Activated T-helper 2 cell treated with anti-CD3 and anti-CD28 coated beads, Interferon-gamma antibody, Interleukin-2, Interleukin-4, amounts not matched to agents 10 μg/mL and 5 μg/mL and 100 μg/mL, durations not matched to agents 14 hours and 24 hours and 36 hours (primary cell): Measurements from ENCODE around the gene RYK. TPM values are rescaled to one million over a fixed set of nuclear protein-coding genes. Genes with fewer than 3 reads are reported as not detected.
"Not testable (repeated sequence)": the region's sequence is repeated elsewhere in the genome, so short reads cannot be mapped to it uniquely, and the experiment has no call there.

Source experiments
- DNase-seq: peaks from one replicate; pipeline ENCODE4 v3.0.0; 2021; ENCODE audit warnings: low spot score
- H3K27ac Mint-ChIP-seq: one replicate; pipeline ENCODE4 v1.8.0; 2021; ENCODE audit warnings: mixed read lengths
- H3K27me3 Mint-ChIP-seq: one replicate; pipeline ENCODE4 v1.8.0; 2021; ENCODE audit warnings: low read depth, mixed read lengths
- H3K36me3 Mint-ChIP-seq: one replicate; pipeline ENCODE4 v1.8.0; 2021; ENCODE audit warnings: low read depth, mixed read lengths
- H3K4me1 Mint-ChIP-seq: one replicate; pipeline ENCODE4 v1.8.0; 2021; ENCODE audit warnings: low read depth, mixed read lengths
- H3K4me3 Mint-ChIP-seq: one replicate; pipeline ENCODE4 v1.8.0; 2021; ENCODE audit warnings: low read depth, mild to moderate bottlenecking, moderate library complexity, mixed read lengths
- H3K9me3 Mint-ChIP-seq: one replicate; pipeline ENCODE4 v1.8.0; 2021; ENCODE audit warnings: mixed read lengths
- intact Hi-C: fragments of 100-400 bp; cut with micrococcal nuclease; formaldehyde crosslinking; loops from one replicate; pipeline ENCODE4 v1.15.1; 2023
- total RNA-seq: library from RNA; stranded (reverse); gene quantifications from 2 replicates; pipeline ENCODE4 v1.2.3, GENCODE V29; 2022

RYK gene
- total RNA-seq, 1 donor from 2014 or later: 15.8 TPM

DNA sequence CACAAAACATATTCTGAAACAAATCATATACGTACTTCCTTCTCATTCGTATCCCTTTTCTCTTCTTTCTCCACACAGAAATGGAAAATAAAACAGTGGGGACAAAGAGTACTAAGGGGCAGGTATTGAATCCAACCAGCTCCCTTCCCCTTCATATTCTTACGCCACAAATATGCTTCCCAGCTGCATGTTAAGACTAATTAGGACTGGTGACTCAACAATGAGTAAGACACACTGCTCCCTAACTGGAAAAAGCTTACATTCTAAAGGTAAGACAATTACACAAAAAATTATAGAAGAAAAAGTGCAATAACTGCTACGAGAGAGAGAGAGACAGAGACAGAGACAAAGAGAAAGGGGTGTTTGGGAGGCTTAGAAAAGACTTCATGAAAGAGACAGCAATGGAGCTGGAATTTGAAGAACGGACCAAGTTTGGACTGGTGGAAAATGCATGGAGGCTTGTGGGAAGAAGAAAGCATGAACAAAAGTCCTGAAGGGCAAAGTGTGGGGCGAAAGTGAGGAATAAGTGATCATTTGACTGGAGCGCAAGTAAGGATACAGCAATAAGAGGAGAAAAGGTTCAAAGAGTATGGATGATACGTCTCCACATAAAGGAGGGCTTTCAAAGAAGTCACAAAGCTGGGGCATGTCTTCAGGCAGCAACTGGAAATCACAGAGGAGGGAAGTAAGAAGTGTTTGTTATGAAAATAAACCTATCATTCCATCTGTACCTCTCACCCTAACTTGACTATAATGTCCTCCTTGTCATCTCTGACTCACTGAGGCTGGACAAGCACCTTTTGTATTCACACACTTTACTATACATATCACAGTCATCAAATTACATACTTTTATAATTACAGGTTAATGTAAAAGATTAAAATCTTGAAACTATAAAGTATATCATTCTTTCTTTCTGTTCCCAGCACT is 49.2 kb downstream of the RYK start:
- DNase-seq: no peak
- H3K36me3 Mint-ChIP-seq: peaks cover 5% of the 10 kb centered on the region
- no peaks in the 10 kb centered on the region for H3K9me3 Mint-ChIP-seq
- intact Hi-C loops: no loop called here
- H3K27ac Mint-ChIP-seq: no peak overlapping the region
- peaks cover 7% of the 10 kb centered on the region for H3K4me1 Mint-ChIP-seq
- H3K27me3 Mint-ChIP-seq: no peaks in the 10 kb centered on the region
- no peak overlapping the region for H3K4me3 Mint-ChIP-seq

DNA sequence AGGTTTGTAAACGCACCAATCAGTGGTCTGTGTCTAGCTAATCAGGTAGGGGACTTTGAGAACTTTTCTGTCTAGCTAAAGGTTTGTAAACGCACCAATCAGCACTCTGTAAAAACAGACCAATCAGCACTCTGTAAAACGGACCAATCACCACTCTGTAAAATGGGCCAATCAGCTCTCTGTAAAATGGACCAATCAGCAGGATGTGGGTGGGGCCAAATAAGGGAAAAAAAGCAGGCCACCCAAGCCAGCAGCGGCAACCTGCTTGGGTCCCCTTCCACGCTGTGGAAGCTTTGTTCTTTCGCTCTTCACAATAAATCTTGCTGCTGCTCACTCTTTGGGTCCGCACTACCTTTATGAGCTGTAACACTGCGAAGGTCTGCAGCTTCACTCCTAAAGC is 50.8 kb downstream of the RYK start:
- H3K27ac Mint-ChIP-seq, H3K4me1 Mint-ChIP-seq, H3K9me3 Mint-ChIP-seq, H3K27me3 Mint-ChIP-seq, H3K36me3 Mint-ChIP-seq, H3K4me3 Mint-ChIP-seq, DNase-seq: not testable (repeated sequence)
- intact Hi-C loops: loop anchor here (5.0 kb wide), 2 partner anchors 37 to 287 kb away; partner anchors contain the start of genes ANAPC13 and CEP63

DNA sequence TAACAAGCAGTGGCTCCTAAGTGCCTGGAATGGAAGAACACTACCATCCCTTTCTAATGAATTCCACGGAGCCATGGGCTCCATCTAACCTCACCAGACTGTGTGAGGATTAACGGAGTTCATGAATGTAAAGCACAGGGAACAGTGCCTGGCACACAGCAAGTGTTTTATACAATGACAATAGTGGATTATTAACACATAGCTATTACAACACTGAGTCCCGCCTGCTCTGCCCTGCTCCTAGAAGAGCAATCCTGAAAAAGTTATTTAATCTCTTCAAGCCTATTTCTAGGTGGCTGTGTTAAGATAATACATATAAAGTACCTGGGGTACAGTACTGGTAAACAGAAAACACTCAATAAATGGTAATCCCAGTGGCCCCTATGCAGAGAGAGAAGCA is 51.4 kb downstream of the RYK start:
- Mint-ChIP-seq H3K36me3 (peaks cover 5% of the 10 kb centered on the region), H3K9me3 (no peaks in the 10 kb centered on the region), H3K27ac (no peak overlapping the region), H3K27me3 (no peaks in the 10 kb centered on the region), H3K4me3 (no peak overlapping the region), H3K4me1 (peaks cover 7% of the 10 kb centered on the region)
- intact Hi-C loops: loop anchor here (5.0 kb wide), 2 partner anchors 38 to 288 kb away; partner anchors contain the start of genes ANAPC13 and CEP63
- DNase-seq: no peak

DNA sequence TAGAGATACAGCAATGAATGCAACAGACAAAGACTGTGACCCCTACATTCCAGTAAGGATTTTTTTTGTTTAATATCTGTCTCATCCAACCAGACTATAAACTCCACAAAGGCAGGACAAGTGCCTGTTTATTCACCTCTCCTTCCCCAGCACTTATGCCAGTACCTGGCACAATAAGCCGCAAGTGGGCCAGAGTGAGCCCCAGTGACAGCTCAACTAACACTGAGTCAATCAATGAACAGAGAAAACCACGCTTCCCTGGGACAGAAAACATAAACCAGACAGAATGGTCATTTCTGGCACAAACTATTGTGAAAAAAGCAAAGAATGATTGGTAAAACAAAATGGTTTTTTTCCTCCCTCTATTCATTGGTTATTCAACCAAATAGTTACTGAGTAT is 52.2 kb downstream of the RYK start:
- no peak for DNase-seq
- intact Hi-C loops: loop anchor here (5.0 kb wide), 2 partner anchors 39 to 289 kb away; partner anchors contain the start of genes ANAPC13 and CEP63
- Mint-ChIP-seq H3K9me3 (no peaks in the 10 kb centered on the region), H3K27ac (no peak overlapping the region), H3K36me3 (peaks cover 5% of the 10 kb centered on the region), H3K27me3 (no peaks in the 10 kb centered on the region), H3K4me1 (peaks cover 7% of the 10 kb centered on the region), H3K4me3 (no peak overlapping the region)

DNA sequence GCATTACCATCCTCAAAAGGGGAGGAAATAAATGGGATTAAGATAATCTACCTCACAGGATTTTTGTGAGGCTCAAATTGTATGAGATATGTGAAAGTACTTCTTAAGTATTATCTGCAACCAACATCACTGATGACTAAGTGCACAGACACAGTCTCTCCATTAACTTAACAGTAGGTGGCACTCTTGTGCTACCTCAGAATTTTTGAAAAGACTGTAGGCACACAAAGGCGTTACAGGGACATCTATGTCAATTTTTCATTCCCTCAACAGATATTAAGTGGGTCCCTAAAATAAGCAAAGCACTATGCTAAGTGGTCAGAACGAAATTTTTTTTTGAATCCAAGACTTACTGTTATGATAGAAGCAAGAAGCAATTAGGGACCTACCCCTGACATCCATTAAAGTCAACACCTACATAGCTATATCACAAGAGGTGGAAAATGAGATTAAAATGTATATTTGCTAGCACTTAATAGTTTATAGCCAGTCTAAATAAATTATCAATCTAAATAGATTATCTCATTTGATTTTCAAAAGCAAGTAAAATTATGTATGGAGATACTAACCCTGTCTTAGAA is 52.9 kb downstream of the RYK start:
- Mint-ChIP-seq H3K4me3 (no peak overlapping the region), H3K27ac (no peak overlapping the region), H3K36me3 (peaks cover 5% of the 10 kb centered on the region), H3K4me1 (peaks cover 7% of the 10 kb centered on the region), H3K27me3 (no peaks in the 10 kb centered on the region), H3K9me3 (no peaks in the 10 kb centered on the region)
- no peak for DNase-seq
- intact Hi-C loops: loop anchor here (1.0 to 5.0 kb wide), 3 partner anchors 40 to 290 kb away; partner anchors contain the start of genes ANAPC13 and CEP63

DNA sequence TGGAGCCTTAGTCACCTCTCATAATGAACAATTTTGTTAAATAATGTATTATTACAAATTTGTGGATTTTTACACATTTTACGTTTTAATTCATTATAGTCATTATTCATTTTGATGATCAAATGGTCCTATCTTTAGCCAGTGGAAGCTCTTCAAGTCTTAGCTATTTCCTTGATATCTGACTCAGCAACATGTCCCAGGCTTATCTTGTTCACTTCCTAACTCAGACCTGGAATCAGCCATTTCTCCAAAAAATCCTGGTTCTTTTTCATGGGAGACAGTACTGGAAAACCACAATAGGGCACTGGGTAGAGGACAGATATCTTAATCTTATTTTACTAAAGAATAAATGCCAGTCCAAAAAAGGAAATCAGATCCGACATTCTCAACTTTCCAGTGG is 56.4 kb downstream of the RYK start:
- no peaks in the 10 kb centered on the region for H3K9me3 Mint-ChIP-seq
- H3K4me1 Mint-ChIP-seq: peaks cover 7% of the 10 kb centered on the region
- no peak overlapping the region for H3K4me3 Mint-ChIP-seq
- intact Hi-C loops: no loop called here
- no peaks in the 10 kb centered on the region for H3K36me3 Mint-ChIP-seq
- H3K27me3 Mint-ChIP-seq: no peaks in the 10 kb centered on the region
- H3K27ac Mint-ChIP-seq: no peak overlapping the region
- no peak for DNase-seq

DNA sequence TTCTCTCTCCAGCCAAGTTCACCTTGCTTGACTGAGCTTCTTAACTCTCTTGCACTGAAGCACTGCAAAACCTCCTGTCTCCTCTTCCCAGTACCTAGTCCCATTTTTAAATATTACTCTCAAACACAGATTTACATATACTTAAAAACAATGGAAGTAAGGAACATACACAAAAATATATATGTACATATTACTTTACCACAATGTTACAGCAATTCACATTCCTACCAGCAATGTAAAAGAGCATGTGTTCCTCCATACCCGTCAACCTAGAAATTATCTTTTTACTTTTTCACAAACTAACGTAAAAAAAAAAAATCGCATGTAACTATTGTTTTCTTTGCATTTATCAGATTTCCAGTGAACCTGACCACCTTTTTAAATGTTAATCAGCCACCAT is 60.4 kb downstream of the RYK start:
- Mint-ChIP-seq H3K27ac (no peak overlapping the region), H3K27me3 (no peaks in the 10 kb centered on the region), H3K4me3 (no peak overlapping the region), H3K4me1 (no peaks in the 10 kb centered on the region), H3K36me3 (no peaks in the 10 kb centered on the region), H3K9me3 (no peaks in the 10 kb centered on the region)
- no peak for DNase-seq
- intact Hi-C loops: no loop called here

DNA sequence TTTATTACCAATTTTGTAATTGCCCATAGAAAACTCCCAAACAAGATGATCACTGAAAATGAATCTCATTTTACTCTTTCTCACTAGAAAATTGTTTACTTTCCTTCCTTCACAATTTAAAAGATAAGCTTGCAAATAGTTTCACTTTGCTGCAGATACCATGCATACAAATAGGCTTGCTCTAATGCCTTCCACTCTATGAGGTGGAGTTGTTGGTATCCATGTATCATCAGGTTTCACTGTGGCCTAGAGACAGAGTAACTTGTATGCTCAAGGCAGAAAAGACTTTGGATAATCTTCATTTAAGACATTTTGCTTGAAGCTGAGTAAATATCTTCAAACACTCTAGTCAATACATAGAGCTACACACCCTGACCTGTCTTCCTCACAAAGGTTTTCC is 60.8 kb downstream of the RYK start:
- H3K27ac Mint-ChIP-seq: no peak overlapping the region
- intact Hi-C loops: no loop called here
- no peaks in the 10 kb centered on the region for H3K4me1 Mint-ChIP-seq
- no peak overlapping the region for H3K4me3 Mint-ChIP-seq
- no peak for DNase-seq
- H3K27me3 Mint-ChIP-seq: no peaks in the 10 kb centered on the region
- H3K9me3 Mint-ChIP-seq: no peaks in the 10 kb centered on the region
- H3K36me3 Mint-ChIP-seq: no peaks in the 10 kb centered on the region

DNA sequence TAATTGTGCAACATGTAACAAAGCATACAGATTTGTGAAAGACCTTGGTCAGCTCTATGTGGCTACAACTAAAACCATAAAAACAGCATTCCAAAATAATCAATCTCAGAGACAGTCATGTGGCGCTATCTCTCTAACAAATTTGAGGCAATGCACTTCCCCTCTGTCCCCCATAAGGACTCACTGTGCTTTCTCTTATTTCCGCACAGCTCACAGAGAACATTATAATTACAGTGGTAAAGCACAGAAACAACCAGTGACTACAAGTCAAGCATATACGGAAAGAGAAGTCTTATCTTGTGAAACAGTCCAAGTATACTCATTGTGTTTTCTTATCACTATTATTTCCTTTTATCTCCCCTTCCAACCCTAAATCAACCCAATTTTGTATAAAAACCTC is 64.3 kb downstream of the RYK start:
- no peaks in the 10 kb centered on the region for H3K27me3 Mint-ChIP-seq
- DNase-seq: no peak

DNA sequence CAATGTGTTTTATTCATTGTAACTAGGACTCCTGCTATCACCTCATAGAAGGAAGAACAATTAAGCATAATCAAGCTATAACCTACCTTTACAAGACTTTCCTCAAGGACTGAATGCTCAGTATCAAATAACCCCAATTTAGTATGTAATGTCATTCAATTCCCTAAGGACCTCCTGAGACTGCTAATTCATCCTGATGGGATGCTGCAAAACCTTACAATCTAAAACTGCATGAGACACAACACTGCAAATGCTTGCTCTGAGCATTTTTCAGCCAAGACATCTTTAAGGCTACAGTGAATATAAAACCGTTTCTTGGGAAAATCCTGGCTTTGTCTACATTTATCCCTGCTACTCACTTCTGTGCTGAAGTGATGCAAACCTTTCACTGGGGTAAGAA is 69.9 kb downstream of the RYK start:
- H3K27ac Mint-ChIP-seq: no peak overlapping the region
- no peaks in the 10 kb centered on the region for H3K27me3 Mint-ChIP-seq
- H3K9me3 Mint-ChIP-seq: no peaks in the 10 kb centered on the region
- no peak overlapping the region for H3K4me3 Mint-ChIP-seq
- DNase-seq: no peak
- H3K4me1 Mint-ChIP-seq: no peaks in the 10 kb centered on the region
- H3K36me3 Mint-ChIP-seq: no peaks in the 10 kb centered on the region
- intact Hi-C loops: no loop called here

More for the DNA sequence above, 64.3 kb downstream of the RYK start:
- Mint-ChIP-seq H3K9me3 (no peaks in the 10 kb centered on the region), H3K4me3 (no peak overlapping the region), H3K4me1 (no peaks in the 10 kb centered on the region), H3K27ac (no peak overlapping the region), H3K36me3 (no peaks in the 10 kb centered on the region)
- intact Hi-C loops: no loop called here

DNA sequence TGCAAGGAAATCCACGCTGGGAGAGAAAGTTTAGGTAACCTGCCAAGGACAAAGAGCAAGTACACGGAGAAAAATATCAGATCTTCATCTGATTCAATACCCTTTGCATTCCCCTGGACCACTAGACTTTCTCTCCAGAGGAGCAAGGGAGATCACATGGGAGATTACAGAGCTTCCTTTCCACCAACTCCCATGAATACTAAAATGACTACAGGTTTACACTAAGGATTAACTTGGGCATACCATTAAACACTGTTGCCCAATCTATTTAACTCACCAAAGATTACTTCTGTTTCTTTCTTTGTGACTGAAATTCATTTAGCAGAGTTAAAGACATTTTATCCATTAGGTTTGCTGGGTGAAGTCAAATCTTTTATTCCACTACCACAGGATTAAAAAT is 71.2 kb downstream of the RYK start:
- Mint-ChIP-seq H3K27me3 (no peaks in the 10 kb centered on the region), H3K36me3 (no peaks in the 10 kb centered on the region)

DNA sequence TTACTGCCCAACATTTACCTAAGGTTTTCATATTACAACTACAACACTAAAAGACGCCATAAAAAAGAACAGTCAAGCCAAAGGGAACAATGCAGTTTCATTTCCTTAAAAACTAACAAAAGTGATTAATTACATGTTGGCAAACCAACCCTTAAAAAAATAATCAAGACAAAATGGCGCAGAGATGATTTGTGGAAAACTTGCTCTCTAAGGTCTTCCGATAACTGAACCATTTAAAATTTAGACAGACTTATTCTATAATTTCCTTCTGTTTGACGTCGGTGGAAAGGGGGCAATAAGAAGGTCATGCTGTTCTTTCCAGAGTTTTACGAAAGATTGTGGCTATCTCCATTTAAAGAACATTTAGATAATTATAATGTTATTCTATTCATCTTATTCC is 87.6 kb downstream of the RYK start:
- H3K27ac Mint-ChIP-seq: no peak overlapping the region
- intact Hi-C loops: no loop called here
- no peaks in the 10 kb centered on the region for H3K27me3 Mint-ChIP-seq
- no peaks in the 10 kb centered on the region for H3K4me1 Mint-ChIP-seq
- peaks cover 8% of the 10 kb centered on the region for H3K36me3 Mint-ChIP-seq
- no peak for DNase-seq
- peaks cover 7% of the 10 kb centered on the region for H3K9me3 Mint-ChIP-seq
- no peak overlapping the region for H3K4me3 Mint-ChIP-seq

More for the DNA sequence above, 71.2 kb downstream of the RYK start:
- no peak overlapping the region for H3K4me3 Mint-ChIP-seq
- no peak for DNase-seq
- H3K9me3 Mint-ChIP-seq: no peaks in the 10 kb centered on the region
- no peak overlapping the region for H3K27ac Mint-ChIP-seq
- intact Hi-C loops: no loop called here
- H3K4me1 Mint-ChIP-seq: no peaks in the 10 kb centered on the region
